Endothelial cell of umbilical vein (primary cell): Measurements from ENCODE around the gene KMT2B. TPM values are rescaled to one million over a fixed set of nuclear protein-coding genes. Genes with fewer than 3 reads are reported as not detected.

Experiments
- BruUV-seq: library from RNA; stranded (reverse); fragments of 400-500 nt; replicated peaks from 2 replicates; lab custom pipeline; 2021; lab: Mats Ljungman, UMichigan
- CTCF ChIA-PET: fragments of 300-600, 350-600 bp; sonication (Branson Sonifier 250); formaldehyde crosslinking; loops from one replicate; lab custom pipeline; 2021; ENCODE audit warnings: antibody characterized with exemption, inconsistent platforms; lab: Charles Lee
- POLR2A ChIA-PET: fragments of 300-600, 350-600 bp; sonication (Branson Sonifier 250); formaldehyde crosslinking; loops from one replicate; lab custom pipeline; 2021; ENCODE audit warnings: antibody characterized with exemption, inconsistent platforms; lab: Charles Lee
- DNase-seq: peaks from one replicate; pipeline ENCODE4 v3.0.0-alpha.2; 2011; ENCODE audit warnings: low read depth, low spot score
- FAIRE-seq: peaks from 2 replicates; lab custom pipeline; 2011; peaks lifted over from hg19 to GRCh38; lab: Jason Lieb, UNC
- H2AFZ ChIP-seq: 2 replicates; pipeline ENCODE4 v1.6.0; 2012; ENCODE audit warnings: low read depth, low read length, control low read depth, inconsistent platforms
- H3K27ac ChIP-seq: 2 replicates; pipeline ENCODE4 v1.5.1; 2011; ENCODE audit warnings: low read depth, mild to moderate bottlenecking, control low read depth, low read length, moderate library complexity; ENCODE audit not compliant: insufficient read depth
- H3K27me3 ChIP-seq, 2 experiments: 2 replicates each; pipeline versions ENCODE4 v1.6.0 to v1.6.1; 2011; ENCODE audit warnings: low read length in 2 of 2, mixed read lengths in 1 of 2; ENCODE audit not compliant: control insufficient read depth in 2 of 2, insufficient read depth in 2 of 2
- H3K36me3 ChIP-seq, 2 experiments: 2 replicates in 1 of 2; 3 replicates in 1 of 2; pipeline ENCODE4 v1.5.1; 2011; ENCODE audit warnings: low read length in 2 of 2, mild to moderate bottlenecking in 1 of 2, moderate library complexity in 1 of 2; ENCODE audit not compliant: control insufficient read depth in 2 of 2, insufficient read depth in 2 of 2; ENCODE audit errors: extremely low read depth in 1 of 2
- H3K4me1 ChIP-seq: 3 replicates; pipeline ENCODE4 v1.5.1; 2011; ENCODE audit warnings: mild to moderate bottlenecking, low read length; ENCODE audit not compliant: control insufficient read depth, insufficient read depth; ENCODE audit errors: extremely low read depth
- H3K4me2 ChIP-seq: 2 replicates; pipeline ENCODE4 v1.6.1; 2011; ENCODE audit warnings: low read length, control low read depth, mixed read lengths; ENCODE audit not compliant: insufficient read depth
- H3K4me3 ChIP-seq, 3 experiments: fragments of 200-600 bp in 1 of 3; sonication (generic), shearing (Covaris generic) in 1 of 3; replicated peaks in 1 of 3; 2 replicates each; pipeline ENCODE4 v1.5.1; 2011 to 2016; ENCODE audit warnings: control low read depth in 3 of 3, low read length in 3 of 3, mild to moderate bottlenecking in 2 of 3, inconsistent platforms in 1 of 3, low read depth in 1 of 3, moderate library complexity in 1 of 3; ENCODE audit not compliant: insufficient read depth in 1 of 3
- H3K79me2 ChIP-seq: 2 replicates; pipeline ENCODE4 v1.6.0; 2012; ENCODE audit warnings: low read length, inconsistent platforms; ENCODE audit not compliant: control insufficient read depth, insufficient read depth
- H3K9ac ChIP-seq: replicated peaks from 2 replicates; pipeline ENCODE3; 2011; ENCODE audit warnings: low read length, control low read depth; ENCODE audit not compliant: insufficient read depth; ENCODE audit errors: extremely low read depth
- H3K9me1 ChIP-seq: replicated peaks from 3 replicates; pipeline ENCODE4 v1.6.0; 2011; ENCODE audit warnings: mild to moderate bottlenecking, low read length; ENCODE audit not compliant: control insufficient read depth, insufficient read depth; ENCODE audit errors: extremely low read depth
- H3K9me3 ChIP-seq: replicated peaks from 2 replicates; pipeline ENCODE4 v1.5.1; 2012; ENCODE audit warnings: low read length, inconsistent platforms; ENCODE audit not compliant: control insufficient read depth, insufficient read depth
- H4K20me1 ChIP-seq: replicated peaks from 2 replicates; pipeline ENCODE3; 2011; ENCODE audit warnings: mild to moderate bottlenecking, low read length; ENCODE audit not compliant: control insufficient read depth, insufficient read depth; ENCODE audit errors: extremely low read depth
- EZH2 ChIP-seq: IDR thresholded peaks from 2 replicates; pipeline ENCODE4 v1.6.1; 2012; ENCODE audit warnings: borderline replicate concordance, low read depth, mild to moderate bottlenecking, moderate library complexity, low read length, inconsistent platforms; ENCODE audit not compliant: severe bottlenecking
- POLR2A ChIP-seq: IDR thresholded peaks from 2 replicates; pipeline ENCODE4 v1.6.1; 2012; ENCODE audit warnings: low read depth, mild to moderate bottlenecking, control low read depth, low read length
- POLR2AphosphoS5 ChIP-seq: IDR thresholded peaks from 2 replicates; pipeline ENCODE4 v1.6.1; 2012; ENCODE audit warnings: low read depth, mild to moderate bottlenecking, control low read depth, low read length, moderate library complexity; ENCODE audit not compliant: insufficient read depth
- dilution Hi-C: fragments of 300-500 bp; cut with MboI; formaldehyde crosslinking; loops from one replicate; pipeline ENCODE4 v1.15.0; 2019; ENCODE audit warnings: low sequenced_read_pairs; ENCODE audit not compliant: extremely low pct_ligation_motif_present
- intact Hi-C: fragments of 100-400 bp; cut with micrococcal nuclease; formaldehyde crosslinking; loops from one replicate; pipeline ENCODE4 v1.10.0; 2022
- polyA plus RNA-seq, 4 experiments: library from polyadenylated mRNA; depleted of rRNA in 3 of 4; stranded (reverse) in 3 of 4; unstranded in 1 of 4; fragments of >200 nt; gene quantifications; 2 replicates each; pipeline versions ENCODE4 v1.2.1 to v1.2.3, GENCODE V29; 2011 to 2012; ENCODE audit warnings: missing spikeins in 1 of 4
- total RNA-seq: library from RNA; stranded (reverse); gene quantifications from 2 replicates; pipeline ENCODE4 v1.2.3, GENCODE V29; 2021
- TF ChIP-seq, protein P1 (sequence below), 2 donors: IDR thresholded peaks; 1 replicate in 1 of 2; 2 replicates in 1 of 2; pipeline ENCODE4 v1.5.1; 2011; ENCODE audit warnings: low read length in 2 of 2, mild to moderate bottlenecking in 2 of 2, moderate library complexity in 2 of 2, control low read depth in 1 of 2, inconsistent platforms in 1 of 2, low read depth in 1 of 2; ENCODE audit not compliant: insufficient read depth in 1 of 2; ENCODE audit errors: extremely low read depth in 1 of 2

The KMT2B gene
- total and polyA plus RNA-seq, 2 donors (not counting 3 experiments of a cell fraction or from before 2014, with no cell fraction given) = 28.4 to 37.2 TPM

DNA sequence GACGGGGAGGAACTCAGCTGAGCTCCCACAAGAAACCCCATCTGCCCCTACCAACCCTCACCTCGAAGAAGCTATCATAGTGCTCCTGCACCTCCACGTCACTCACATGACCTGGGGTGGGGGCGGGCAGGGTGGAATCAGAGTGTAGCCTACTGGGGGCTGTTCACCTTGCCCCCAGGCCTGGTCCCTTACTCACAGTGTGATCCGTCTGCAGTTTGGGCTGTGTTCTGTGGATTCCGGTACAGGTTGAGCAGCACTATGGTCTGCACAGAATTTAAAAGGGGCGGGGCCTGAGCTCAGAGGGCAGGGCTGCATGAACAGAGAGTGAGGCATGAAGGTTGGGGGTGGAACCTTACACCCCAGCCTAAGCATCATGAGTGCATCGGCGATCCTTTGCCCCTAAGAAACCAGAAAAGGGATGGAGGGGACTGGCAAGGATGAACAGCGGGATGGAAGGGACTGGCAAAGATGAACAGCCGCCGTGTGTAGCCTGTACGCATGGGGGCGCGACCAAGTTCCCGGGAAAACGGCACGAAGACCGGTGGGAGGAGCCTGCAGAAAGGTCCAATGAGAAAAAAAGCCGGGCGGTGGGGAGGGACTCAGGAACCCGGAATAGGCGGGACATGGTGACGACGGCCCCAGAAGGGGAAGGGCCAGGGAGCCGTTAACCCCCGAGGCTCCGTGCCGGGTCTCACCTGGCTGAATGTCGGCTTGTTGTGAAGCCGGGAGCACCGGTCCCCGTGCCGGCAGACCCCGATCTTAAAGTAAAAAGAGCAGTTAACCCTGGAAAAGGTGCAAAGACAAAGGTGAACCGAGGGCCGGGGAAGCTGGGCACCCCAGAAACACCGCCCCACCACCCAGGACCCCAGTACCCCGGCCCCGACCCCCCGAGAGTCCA, 26.9 kb downstream of the KMT2B start:
- dilution Hi-C loops = no loop called here
- H3K27ac ChIP-seq = peak overlapping the region; percentile 88
- no peaks in the 10 kb centered on the region for H4K20me1 ChIP-seq
- no peaks in the 10 kb centered on the region for H3K36me3 ChIP-seq
- peaks cover 29% of the 10 kb centered on the region for H3K4me1 ChIP-seq
- H3K9ac ChIP-seq = peak overlapping the region; percentile 93
- TSS peak; percentile 64 for BruUV-seq
- H3K27me3 ChIP-seq = no peaks in the 10 kb centered on the region
- peaks cover 16% of the 10 kb centered on the region for H3K79me2 ChIP-seq
- H3K9me1 ChIP-seq = no peaks in the 10 kb centered on the region
- DNase-seq = peak; percentile 95
- peak overlapping the region; percentile 90 for H2AFZ ChIP-seq
- intact Hi-C loops = loop anchor here (1.0 to 2.0 kb wide), 4 partner anchors 14 to 187 kb away; partner anchors contain the start of gene PROSER3
- H3K9me3 ChIP-seq = no peaks in the 10 kb centered on the region
- TF ChIP-seq POLR2A (peak; percentile 63), EZH2 (no peak), POLR2AphosphoS5 (peak; percentile 73)
- TF ChIP-seq, protein P1, sequence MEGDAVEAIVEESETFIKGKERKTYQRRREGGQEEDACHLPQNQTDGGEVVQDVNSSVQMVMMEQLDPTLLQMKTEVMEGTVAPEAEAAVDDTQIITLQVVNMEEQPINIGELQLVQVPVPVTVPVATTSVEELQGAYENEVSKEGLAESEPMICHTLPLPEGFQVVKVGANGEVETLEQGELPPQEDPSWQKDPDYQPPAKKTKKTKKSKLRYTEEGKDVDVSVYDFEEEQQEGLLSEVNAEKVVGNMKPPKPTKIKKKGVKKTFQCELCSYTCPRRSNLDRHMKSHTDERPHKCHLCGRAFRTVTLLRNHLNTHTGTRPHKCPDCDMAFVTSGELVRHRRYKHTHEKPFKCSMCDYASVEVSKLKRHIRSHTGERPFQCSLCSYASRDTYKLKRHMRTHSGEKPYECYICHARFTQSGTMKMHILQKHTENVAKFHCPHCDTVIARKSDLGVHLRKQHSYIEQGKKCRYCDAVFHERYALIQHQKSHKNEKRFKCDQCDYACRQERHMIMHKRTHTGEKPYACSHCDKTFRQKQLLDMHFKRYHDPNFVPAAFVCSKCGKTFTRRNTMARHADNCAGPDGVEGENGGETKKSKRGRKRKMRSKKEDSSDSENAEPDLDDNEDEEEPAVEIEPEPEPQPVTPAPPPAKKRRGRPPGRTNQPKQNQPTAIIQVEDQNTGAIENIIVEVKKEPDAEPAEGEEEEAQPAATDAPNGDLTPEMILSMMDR (IDR thresholded peaks at IDR 0.05; ENCODE audit: extremely low read depth in 1 of 2, insufficient read depth in 1 of 2, low read depth in 1 of 2, low read length in 2 of 2) = peak; percentile 42 to 63
- FAIRE-seq = peak; percentile 99
- H3K4me3 ChIP-seq = peak overlapping the region; percentile 49 to 75 (median 71)
- ChIA-PET CTCF (interaction anchor here (0.6 to 1.9 kb wide), 9 partner anchors 12 to 188 kb away, joined by 3 to 7 read pairs (median 3); partner anchors contain the start of genes HSPB6 and KMT2B), POLR2A (interaction anchor here (0.6 to 0.8 kb wide), 3 partner anchors 107 to 201 kb away, joined by 3 to 4 read pairs (median 4); no protein-coding TSS in a partner anchor)
- peak overlapping the region; percentile 84 for H3K4me2 ChIP-seq
